ENCODE measurements around the gene NHP2. TPM values are rescaled to one million over a fixed set of nuclear protein-coding genes. Genes with fewer than 3 reads are reported as not detected.

The NHP2 gene
- total RNA-seq, 1 experiment from 2014 or later, result 322 TPM

DNA sequence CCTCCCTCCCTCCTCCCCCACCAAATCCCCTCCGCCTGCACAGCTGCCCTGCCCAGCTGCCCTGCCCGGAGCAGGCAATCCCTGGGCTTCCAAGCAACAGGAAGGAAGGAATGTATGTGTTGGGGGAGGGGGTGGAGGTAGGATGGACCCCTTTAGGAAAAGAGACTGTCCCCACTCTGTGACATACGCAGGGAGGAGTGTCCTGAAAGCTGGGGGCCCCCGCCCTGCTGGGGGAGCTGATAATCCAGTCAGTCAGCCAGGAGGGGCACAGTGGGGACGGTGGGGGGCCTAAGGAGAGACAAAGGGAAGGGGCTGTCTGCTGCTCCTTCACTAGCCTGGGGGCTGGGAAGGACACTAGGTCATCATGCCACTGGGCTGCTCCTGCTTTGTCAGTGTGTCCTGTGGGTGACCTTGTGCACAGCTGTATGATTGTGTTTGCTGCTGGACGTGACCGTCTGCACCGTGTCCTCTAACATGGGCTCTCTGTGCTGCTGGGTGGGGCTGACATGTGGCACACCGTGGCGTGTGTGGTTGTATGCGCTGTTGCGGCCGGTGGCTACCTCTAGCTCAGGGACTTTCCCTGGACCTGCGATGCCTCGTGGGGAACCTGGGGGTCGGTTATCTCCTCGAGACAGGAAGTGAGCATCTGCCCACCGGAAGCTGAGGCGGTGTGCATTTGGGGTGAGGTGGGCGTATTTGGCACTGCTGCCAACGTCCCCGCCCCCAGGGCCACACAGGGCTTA lies 37.4 kb downstream of the NHP2 start:
- H3K27ac Mint-ChIP-seq (ENCODE audit: low read depth, unreplicated experiment), result no peak overlapping the region
- ChIA-PET CTCF (interaction anchor here (0.6 to 1.3 kb wide), 2 partner anchors 40 to 910 kb away, joined by 3 to 4 read pairs; no protein-coding TSS in a partner anchor), POLR2A (interaction anchor here (0.6 kb wide), 1 partner anchor 12 kb away, joined by 4 read pairs; no protein-coding TSS in a partner anchor)
- no peak for DNase-seq (ENCODE audit: unreplicated experiment)
- peaks cover 11% of the 10 kb centered on the region for H3K4me1 Mint-ChIP-seq (ENCODE audit: insufficient read depth, unreplicated experiment)
- intact Hi-C loops (cut with micrococcal nuclease), result no loop called here
- TF ChIP-seq, protein P1, sequence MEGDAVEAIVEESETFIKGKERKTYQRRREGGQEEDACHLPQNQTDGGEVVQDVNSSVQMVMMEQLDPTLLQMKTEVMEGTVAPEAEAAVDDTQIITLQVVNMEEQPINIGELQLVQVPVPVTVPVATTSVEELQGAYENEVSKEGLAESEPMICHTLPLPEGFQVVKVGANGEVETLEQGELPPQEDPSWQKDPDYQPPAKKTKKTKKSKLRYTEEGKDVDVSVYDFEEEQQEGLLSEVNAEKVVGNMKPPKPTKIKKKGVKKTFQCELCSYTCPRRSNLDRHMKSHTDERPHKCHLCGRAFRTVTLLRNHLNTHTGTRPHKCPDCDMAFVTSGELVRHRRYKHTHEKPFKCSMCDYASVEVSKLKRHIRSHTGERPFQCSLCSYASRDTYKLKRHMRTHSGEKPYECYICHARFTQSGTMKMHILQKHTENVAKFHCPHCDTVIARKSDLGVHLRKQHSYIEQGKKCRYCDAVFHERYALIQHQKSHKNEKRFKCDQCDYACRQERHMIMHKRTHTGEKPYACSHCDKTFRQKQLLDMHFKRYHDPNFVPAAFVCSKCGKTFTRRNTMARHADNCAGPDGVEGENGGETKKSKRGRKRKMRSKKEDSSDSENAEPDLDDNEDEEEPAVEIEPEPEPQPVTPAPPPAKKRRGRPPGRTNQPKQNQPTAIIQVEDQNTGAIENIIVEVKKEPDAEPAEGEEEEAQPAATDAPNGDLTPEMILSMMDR (IDR thresholded peaks at IDR 0.05; ENCODE audit: unreplicated experiment), result no peak
- no peaks in the 10 kb centered on the region for H3K9me3 Mint-ChIP-seq (ENCODE audit: unreplicated experiment)
- peaks cover 24% of the 10 kb centered on the region for H3K27me3 Mint-ChIP-seq (ENCODE audit: insufficient read depth, unreplicated experiment)
- no peak overlapping the region for H3K4me3 Mint-ChIP-seq (ENCODE audit: unreplicated experiment)
- no TSS peak for BruUV-seq (replicated peaks)
- H3K36me3 Mint-ChIP-seq (ENCODE audit: insufficient read depth, unreplicated experiment), result peaks cover 7% of the 10 kb centered on the region

DNA sequence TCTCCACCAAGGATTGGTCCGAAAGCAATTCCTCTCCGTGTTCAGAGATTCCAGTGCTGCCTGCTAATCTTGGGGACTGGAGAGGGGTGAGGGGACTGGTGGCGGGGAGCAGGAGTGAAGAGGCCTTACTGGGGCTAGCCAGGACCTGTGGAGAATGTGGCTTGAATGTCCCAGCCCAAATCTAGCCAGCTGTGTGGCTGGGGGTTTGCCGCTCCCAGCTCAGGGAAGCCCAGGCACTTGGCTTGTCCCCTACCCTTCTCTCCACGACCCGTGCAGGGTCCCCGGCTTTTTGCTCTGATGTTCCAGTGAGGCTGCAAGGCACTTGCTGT lies 37.9 kb downstream of the NHP2 start:
- TF ChIP-seq, protein P1 (IDR thresholded peaks at IDR 0.05; ENCODE audit: unreplicated experiment), result no peak
- intact Hi-C loops (cut with micrococcal nuclease), result no loop called here
- DNase-seq (ENCODE audit: unreplicated experiment), result no peak
- H3K36me3 Mint-ChIP-seq (ENCODE audit: insufficient read depth, unreplicated experiment), result peaks cover 7% of the 10 kb centered on the region
- BruUV-seq (replicated peaks), result no TSS peak
- ChIA-PET POLR2A (interaction anchor here (0.7 kb wide), 1 partner anchor 14 kb away, joined by 3 read pairs; no protein-coding TSS in a partner anchor), CTCF (interaction anchor here (1.3 kb wide), 1 partner anchor 40 kb away, joined by 4 read pairs; no protein-coding TSS in a partner anchor)
- H3K9me3 Mint-ChIP-seq (ENCODE audit: unreplicated experiment), result no peaks in the 10 kb centered on the region
- peaks cover 11% of the 10 kb centered on the region for H3K4me1 Mint-ChIP-seq (ENCODE audit: insufficient read depth, unreplicated experiment)
- H3K27me3 Mint-ChIP-seq (ENCODE audit: insufficient read depth, unreplicated experiment), result peaks cover 24% of the 10 kb centered on the region
- no peak overlapping the region for H3K4me3 Mint-ChIP-seq (ENCODE audit: unreplicated experiment)
- H3K27ac Mint-ChIP-seq (ENCODE audit: low read depth, unreplicated experiment), result no peak overlapping the region

DNA sequence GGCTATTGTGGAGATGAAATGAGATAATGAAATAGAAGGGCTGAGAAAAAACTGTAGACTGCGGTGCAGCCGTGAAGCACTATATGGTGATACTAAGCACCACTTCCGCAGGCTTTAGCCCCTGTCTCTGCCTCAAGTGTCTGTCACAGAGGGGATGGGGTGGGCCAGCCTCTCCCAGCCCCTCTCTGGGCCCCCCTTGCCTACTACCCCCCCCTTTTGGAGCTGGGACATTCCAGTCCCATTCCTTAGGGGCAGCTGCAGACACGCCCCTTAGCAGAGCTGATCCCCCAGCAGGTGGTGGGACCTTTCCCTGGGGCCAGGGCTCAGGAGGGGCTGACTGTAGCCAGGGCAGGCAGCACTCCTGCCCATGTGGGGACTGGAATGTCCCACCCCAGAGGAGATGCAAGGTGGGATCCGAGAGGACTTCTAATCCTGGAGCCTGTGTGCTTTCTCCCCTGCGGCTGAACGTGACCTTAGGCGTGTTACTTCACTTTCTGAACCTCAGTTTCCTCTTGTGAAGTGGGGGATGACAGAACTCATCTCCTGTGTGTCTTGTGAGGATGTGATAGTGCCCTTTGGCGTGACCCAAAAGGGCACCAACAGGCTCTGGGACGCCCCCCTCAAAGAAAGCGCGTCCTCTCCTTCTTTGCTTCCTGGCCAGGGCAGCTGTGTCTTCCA lies 38.4 kb downstream of the NHP2 start:
- peaks cover 24% of the 10 kb centered on the region for H3K27me3 Mint-ChIP-seq (ENCODE audit: insufficient read depth, unreplicated experiment)
- H3K4me3 Mint-ChIP-seq (ENCODE audit: unreplicated experiment), result no peak overlapping the region
- peaks cover 7% of the 10 kb centered on the region for H3K36me3 Mint-ChIP-seq (ENCODE audit: insufficient read depth, unreplicated experiment)
- DNase-seq (ENCODE audit: unreplicated experiment), result no peak
- POLR2A ChIA-PET, result interaction anchor here (0.7 to 1.2 kb wide), 2 partner anchors 14 kb away, joined by 3 to 4 read pairs; no protein-coding TSS in a partner anchor
- peaks cover 11% of the 10 kb centered on the region for H3K4me1 Mint-ChIP-seq (ENCODE audit: insufficient read depth, unreplicated experiment)
- no peak overlapping the region for H3K27ac Mint-ChIP-seq (ENCODE audit: low read depth, unreplicated experiment)
- intact Hi-C loops (cut with micrococcal nuclease), result no loop called here
- no peaks in the 10 kb centered on the region for H3K9me3 Mint-ChIP-seq (ENCODE audit: unreplicated experiment)
- BruUV-seq (replicated peaks), result no TSS peak
- TF ChIP-seq, protein P1 (IDR thresholded peaks at IDR 0.05; ENCODE audit: unreplicated experiment), result no peak
- CTCF ChIA-PET, result interaction anchor here (1.3 kb wide), 1 partner anchor 39 kb away, joined by 4 read pairs; no protein-coding TSS in a partner anchor
